ENCODE data around the gene NR3C1.
A peak's percentile ranks its signal among the peaks of the same experiment; 100 is the strongest.

The NR3C1 gene

GRCh38 chr5:143361438-143361837 is 42.0 kb downstream of the NR3C1 start:
- no peak overlapping the region for H3K4me2 ChIP-seq (ENCODE audit: low read depth, low read length)
- H3K4me1 ChIP-seq (ENCODE audit: low read length) = peaks cover 32% of the 10 kb centered on the region
- H4K20me1 ChIP-seq (ENCODE audit: insufficient read depth, low read length) = peaks cover 65% of the 10 kb centered on the region
- H2AFZ ChIP-seq (ENCODE audit: low read length) = no peak overlapping the region
- peaks cover 99% of the 10 kb centered on the region for H3K79me2 ChIP-seq (ENCODE audit: low read length)
- DNase-seq = no peak
- no peaks in the 10 kb centered on the region for H3K9me2 ChIP-seq (replicated peaks; ENCODE audit: insufficient read depth, low read length)
- H3K27me3 ChIP-seq (replicated peaks; ENCODE audit: insufficient read depth, low read length) = no peaks in the 10 kb centered on the region
- H3K27ac ChIP-seq (ENCODE audit: low read length) = no peak overlapping the region
- H3K36me3 ChIP-seq (replicated peaks; ENCODE audit: insufficient read depth, low read length) = no peaks in the 10 kb centered on the region; the same call in 1 of the 2 replicates
- H3K9me3 ChIP-seq (replicated peaks; ENCODE audit: insufficient read depth, low read length) = no peaks in the 10 kb centered on the region
- peaks cover 3% of the 10 kb centered on the region; the same call in 1 of the 2 replicates for H3F3A ChIP-seq (ENCODE audit: insufficient read depth, low read length)
- H3K4me3 ChIP-seq (ENCODE audit: low read length) = no peak overlapping the region
- H3K9ac ChIP-seq (ENCODE audit: low read length) = no peak overlapping the region
- TF ChIP-seq EZH2phosphoT487 (IDR thresholded peaks at IDR 0.05; ENCODE audit: low read length) (no peak), EZH2 (optimal IDR thresholded peaks at IDR 0.05; ENCODE audit: low read depth, low read length) (no peak)
- TF ChIP-seq, protein P1, sequence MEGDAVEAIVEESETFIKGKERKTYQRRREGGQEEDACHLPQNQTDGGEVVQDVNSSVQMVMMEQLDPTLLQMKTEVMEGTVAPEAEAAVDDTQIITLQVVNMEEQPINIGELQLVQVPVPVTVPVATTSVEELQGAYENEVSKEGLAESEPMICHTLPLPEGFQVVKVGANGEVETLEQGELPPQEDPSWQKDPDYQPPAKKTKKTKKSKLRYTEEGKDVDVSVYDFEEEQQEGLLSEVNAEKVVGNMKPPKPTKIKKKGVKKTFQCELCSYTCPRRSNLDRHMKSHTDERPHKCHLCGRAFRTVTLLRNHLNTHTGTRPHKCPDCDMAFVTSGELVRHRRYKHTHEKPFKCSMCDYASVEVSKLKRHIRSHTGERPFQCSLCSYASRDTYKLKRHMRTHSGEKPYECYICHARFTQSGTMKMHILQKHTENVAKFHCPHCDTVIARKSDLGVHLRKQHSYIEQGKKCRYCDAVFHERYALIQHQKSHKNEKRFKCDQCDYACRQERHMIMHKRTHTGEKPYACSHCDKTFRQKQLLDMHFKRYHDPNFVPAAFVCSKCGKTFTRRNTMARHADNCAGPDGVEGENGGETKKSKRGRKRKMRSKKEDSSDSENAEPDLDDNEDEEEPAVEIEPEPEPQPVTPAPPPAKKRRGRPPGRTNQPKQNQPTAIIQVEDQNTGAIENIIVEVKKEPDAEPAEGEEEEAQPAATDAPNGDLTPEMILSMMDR (IDR thresholded peaks at IDR 0.05; ENCODE audit: low read length) = no peak

- no peaks in the 10 kb centered on the region; the same call in 1 of the 2 replicates for H3K36me3 ChIP-seq (replicated peaks; ENCODE audit: insufficient read depth, low read length)
- no peaks in the 10 kb centered on the region for H3K9me2 ChIP-seq (replicated peaks; ENCODE audit: insufficient read depth, low read length)
- H3K9me3 ChIP-seq (replicated peaks; ENCODE audit: insufficient read depth, low read length) = no peaks in the 10 kb centered on the region
- H3K4me3 ChIP-seq (ENCODE audit: low read length) = no peak overlapping the region
- H3K4me1 ChIP-seq (ENCODE audit: low read length) = peaks cover 34% of the 10 kb centered on the region
- no peak overlapping the region for H3K9ac ChIP-seq (ENCODE audit: low read length)
- peaks cover 63% of the 10 kb centered on the region for H4K20me1 ChIP-seq (ENCODE audit: insufficient read depth, low read length)
- no peak overlapping the region for H2AFZ ChIP-seq (ENCODE audit: low read length)
- peaks cover 3% of the 10 kb centered on the region; the same call in 1 of the 2 replicates for H3F3A ChIP-seq (ENCODE audit: insufficient read depth, low read length)
- peak overlapping the region; percentile 25; the same call in 1 of the 2 replicates for H3K4me2 ChIP-seq (ENCODE audit: low read depth, low read length)
- H3K27ac ChIP-seq (ENCODE audit: low read length) = no peak overlapping the region
- TF ChIP-seq EZH2phosphoT487 (IDR thresholded peaks at IDR 0.05; ENCODE audit: low read length) (no peak), EZH2 (optimal IDR thresholded peaks at IDR 0.05; ENCODE audit: low read depth, low read length) (no peak)
- TF ChIP-seq, protein P1 (IDR thresholded peaks at IDR 0.05; ENCODE audit: low read length) = no peak
- H3K27me3 ChIP-seq (replicated peaks; ENCODE audit: insufficient read depth, low read length) = no peaks in the 10 kb centered on the region
- H3K79me2 ChIP-seq (ENCODE audit: low read length) = peaks cover 99% of the 10 kb centered on the region
- no peak for DNase-seq
These were observed 42.7 kb downstream of the NR3C1 start for GRCh38 chr5:143360755-143361154.

- Histone ChIP-seq H3K27ac (ENCODE audit: low read length) (no peak overlapping the region), H3K4me1 (ENCODE audit: low read length) (peaks cover 37% of the 10 kb centered on the region), H3K9ac (ENCODE audit: low read length) (no peak overlapping the region), H3K36me3 (replicated peaks; ENCODE audit: insufficient read depth, low read length) (no peaks in the 10 kb centered on the region; the same call in 1 of the 2 replicates), H3F3A (ENCODE audit: insufficient read depth, low read length) (peaks cover 7% of the 10 kb centered on the region; the same call in 1 of the 2 replicates), H2AFZ (ENCODE audit: low read length) (no peak overlapping the region), H3K79me2 (ENCODE audit: low read length) (peaks cover 99% of the 10 kb centered on the region), H3K27me3 (replicated peaks; ENCODE audit: insufficient read depth, low read length) (no peaks in the 10 kb centered on the region), H3K9me2 (replicated peaks; ENCODE audit: insufficient read depth, low read length) (no peaks in the 10 kb centered on the region), H3K4me2 (ENCODE audit: low read depth, low read length) (peak overlapping the region; percentile 25), H3K9me3 (replicated peaks; ENCODE audit: insufficient read depth, low read length) (no peaks in the 10 kb centered on the region), H3K4me3 (ENCODE audit: low read length) (no peak overlapping the region), H4K20me1 (ENCODE audit: insufficient read depth, low read length) (peaks cover 54% of the 10 kb centered on the region)
- peak; percentile 46 for DNase-seq
- TF ChIP-seq, protein P1 (IDR thresholded peaks at IDR 0.05; ENCODE audit: low read length) = no peak
- TF ChIP-seq EZH2 (optimal IDR thresholded peaks at IDR 0.05; ENCODE audit: low read depth, low read length) (no peak), EZH2phosphoT487 (IDR thresholded peaks at IDR 0.05; ENCODE audit: low read length) (no peak)
These were observed 43.6 kb downstream of the NR3C1 start for GRCh38 chr5:143359869-143360268.
